Lung (tissue), 12 donors: ENCODE results near the gene SNAI1. TPM values are rescaled to one million over a fixed set of nuclear protein-coding genes. Genes with fewer than 3 reads are reported as not detected.

Source experiments
- ATAC-seq: fragments of 200-7000 bp; cut with Tn5 transposase; one replicate; pipeline ENCODE4 v1.9.1; 2020; ENCODE audit warnings: moderate number of reproducible peaks; ENCODE audit not compliant: insufficient read depth, low FRiP score
- DNase-seq, 3 donors: peaks; one replicate each; pipeline ENCODE4 v3.0.0-alpha.2; 2013 to 2017
- H3K27ac ChIP-seq, 2 donors: one replicate each; pipeline ENCODE4 v1.5.1; 2013; ENCODE audit warnings: mild to moderate bottlenecking in 2 of 2, moderate library complexity in 2 of 2, control low read depth in 1 of 2, inconsistent platforms in 1 of 2, low read depth in 1 of 2, low read length in 1 of 2
- H3K27me3 ChIP-seq, 3 donors: one replicate each; pipeline ENCODE4 v1.5.1; 2013; ENCODE audit warnings: low read length in 2 of 3; ENCODE audit not compliant: control insufficient read depth in 3 of 3, insufficient read depth in 3 of 3
- H3K36me3 ChIP-seq, 4 donors: one replicate each; pipeline ENCODE4 v1.5.1; 2013; ENCODE audit warnings: low read length in 4 of 4, mild to moderate bottlenecking in 1 of 4, moderate library complexity in 1 of 4; ENCODE audit not compliant: control insufficient read depth in 4 of 4, insufficient read depth in 4 of 4
- H3K4me1 ChIP-seq, 5 donors: one replicate each; pipeline ENCODE4 v1.5.1; 2013; ENCODE audit warnings: low read length in 5 of 5, mild to moderate bottlenecking in 2 of 5, moderate library complexity in 1 of 5; ENCODE audit not compliant: control insufficient read depth in 5 of 5, insufficient read depth in 5 of 5
- H3K4me3 ChIP-seq: one replicate; pipeline ENCODE4 v1.5.1; 2013; ENCODE audit warnings: mild to moderate bottlenecking, control low read depth, moderate library complexity
- H3K9ac ChIP-seq, 2 donors: one replicate each; pipeline ENCODE4 v1.5.1; 2013; ENCODE audit warnings: low read length in 2 of 2, control low read depth in 1 of 2; ENCODE audit not compliant: insufficient read depth in 1 of 2
- H3K9me3 ChIP-seq, 4 donors: one replicate each; pipeline ENCODE4 v1.5.1; 2013; ENCODE audit warnings: low read length in 3 of 4, mild to moderate bottlenecking in 1 of 4, moderate library complexity in 1 of 4; ENCODE audit not compliant: control insufficient read depth in 4 of 4, insufficient read depth in 3 of 4
- CTCF ChIP-seq: IDR thresholded peaks from 2 replicates; pipeline ENCODE4 v1.5.1; 2012; ENCODE audit warnings: mild to moderate bottlenecking; ENCODE audit errors: control extremely low read depth, extremely low read depth
- whole genome bisulfite sequencing, 2 donors: extraction: QIAGEN DNeasy Blood & Tissue Kit; methylation state at CpG; one replicate each; pipeline ENCODE4 v1.1.7; 2013; 5-methylcytosine and 5-hydroxymethylcytosine counted together
- polyA plus RNA-seq, 2 donors: library from polyadenylated mRNA; stranded (reverse); fragments of 200-250 nt; gene quantifications; one replicate each; pipeline ENCODE4 v1.2.1, GENCODE V29; 2013
- total RNA-seq, 2 donors: library from RNA; depleted of rRNA in 1 of 2; stranded (reverse); fragments of >200 nt in 1 of 2; gene quantifications; one replicate each; pipeline ENCODE4 v1.2.1, GENCODE V29; 2014 to 2021
- donor health status: control.
- donor health status: control.
- donor health status: Bipolar disorder and iron deficiency.
- donor health status: healthy.
- donor health status: DM: yes; HTN: yes; CAD: no.

Gene SNAI1
- total and polyA plus RNA-seq, 4 donors, result 0.74 to 12.0 (median 5.4) TPM

- peaks cover 0 to 81% (median 21%) of the 10 kb centered on the region in 5 donors for H3K4me1 ChIP-seq
- H3K27ac ChIP-seq, result no peak overlapping the region
- TF ChIP-seq CTCF, result no peak
- H3K9me3 ChIP-seq, result no peaks in the 10 kb centered on the region
- DNase-seq (no peak), ATAC-seq (no peak)
- peak overlapping the region; percentile 14 for H3K4me3 ChIP-seq
- peaks cover 0 to 17% (median 4%) of the 10 kb centered on the region in 4 donors for H3K36me3 ChIP-seq
- 85 to 96% methylated on average over 4 of the region's 4 CpGs for WGBS, 2 donors
- H3K27me3 ChIP-seq, result no peaks in the 10 kb centered on the region
- peak overlapping the region in 1 of 2 donors; percentile 8 for H3K9ac ChIP-seq
Observed at GRCh38 chr20:49986049-49986448, 3.3 kb downstream of the SNAI1 start.

DNA sequence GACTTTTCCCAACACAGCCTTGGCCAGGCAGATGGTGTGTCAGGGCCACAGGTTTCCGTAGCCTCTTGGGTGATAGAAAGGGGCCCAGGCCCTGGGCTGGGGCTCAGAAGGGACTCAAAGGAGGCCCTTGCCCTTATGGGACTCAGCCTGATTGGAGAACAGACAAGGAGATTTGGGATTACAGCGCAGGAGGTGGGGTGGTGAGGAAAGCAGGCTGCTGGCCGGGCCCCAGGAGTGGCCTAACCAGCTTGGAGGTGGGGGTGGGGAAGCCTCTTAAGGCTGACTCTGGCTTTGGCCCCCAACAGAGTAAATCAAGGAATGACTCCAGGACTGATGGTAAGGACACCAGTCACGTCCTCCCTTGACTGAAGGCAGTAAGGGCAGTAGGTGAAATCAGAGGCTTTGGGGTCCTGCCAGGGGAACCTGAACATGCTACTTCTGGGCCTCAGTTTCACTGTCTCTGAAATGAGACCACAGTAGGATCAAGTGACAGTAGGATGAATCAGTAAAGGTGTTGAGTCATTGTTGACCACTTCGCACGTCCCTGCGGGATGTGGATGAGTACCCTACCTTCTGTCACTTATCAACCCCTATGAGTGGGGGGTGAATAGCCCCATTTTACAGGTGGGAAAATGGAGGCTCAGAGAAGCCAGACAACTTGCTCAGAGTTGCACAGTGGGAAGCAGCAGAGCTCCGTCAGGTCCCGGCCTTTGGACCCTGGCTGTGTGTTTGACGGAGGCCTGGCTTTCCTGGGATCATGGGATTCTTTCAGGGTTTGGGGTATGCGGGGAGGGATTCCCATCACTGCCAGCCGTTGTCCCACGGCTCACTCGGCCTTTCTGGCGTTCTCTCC lies 4.5 kb downstream of the SNAI1 start:
- H3K4me3 ChIP-seq, result no peak overlapping the region
- peaks cover 0 to 80% (median 20%) of the 10 kb centered on the region in 5 donors for H3K4me1 ChIP-seq
- H3K27ac ChIP-seq, result peak overlapping the region in 1 of 2 donors; percentile 14
- ATAC-seq, result no peak
- WGBS, 2 donors, result 90% methylated on average over 15 of the region's 15 CpGs
- no peaks in the 10 kb centered on the region for H3K27me3 ChIP-seq
- peaks cover 0 to 17% (median 4%) of the 10 kb centered on the region in 4 donors for H3K36me3 ChIP-seq
- DNase-seq, result peak in 2 of 3 donors; percentile 32 to 38
- no peaks in the 10 kb centered on the region for H3K9me3 ChIP-seq
- TF ChIP-seq CTCF, result no peak
- H3K9ac ChIP-seq, result no peak overlapping the region

- DNase-seq (no peak), ATAC-seq (no peak)
- H3K27ac ChIP-seq, result peak overlapping the region in 1 of 2 donors; percentile 33
- H3K4me1 ChIP-seq, result peaks cover 0 to 77% (median 17%) of the 10 kb centered on the region in 5 donors
- H3K9ac ChIP-seq, result no peak overlapping the region
- H3K27me3 ChIP-seq, result no peaks in the 10 kb centered on the region
- H3K36me3 ChIP-seq, result peaks cover 0 to 17% (median 4%) of the 10 kb centered on the region in 4 donors
- TF ChIP-seq CTCF, result no peak
- H3K4me3 ChIP-seq, result no peak overlapping the region
- no peaks in the 10 kb centered on the region for H3K9me3 ChIP-seq
- WGBS, 2 donors, result 79 to 82% methylated on average over 18 of the region's 18 CpGs
Observed at GRCh38 chr20:49987868-49988690, 5.3 kb downstream of the SNAI1 start.
